ENCODE measurements around the gene MCC.

DNA sequence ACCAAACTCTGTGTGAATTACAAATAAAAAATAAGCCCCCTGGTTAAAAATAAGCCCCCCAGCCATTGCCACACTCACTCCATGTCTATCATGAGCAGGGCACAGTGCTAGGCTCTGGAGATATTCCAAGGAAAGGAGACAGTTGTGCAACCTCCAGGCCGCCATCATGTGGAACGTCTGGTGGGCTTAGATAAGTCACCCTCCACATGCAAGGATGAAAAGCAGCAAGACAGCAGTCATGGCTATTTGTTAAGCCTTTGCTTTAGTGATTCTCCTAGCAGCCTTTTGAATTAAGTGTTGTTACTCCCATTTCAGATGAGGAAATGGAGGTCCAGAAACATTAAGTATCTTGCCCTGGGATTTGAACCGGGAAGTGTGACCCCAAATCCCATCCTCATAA, 416.9 kb downstream of the MCC start:
- TF ChIP-seq GATA3 (IDR thresholded peaks at IDR 0.05; ENCODE audit: low read depth, low read length) (no peak), GATA2 (IDR thresholded peaks at IDR 0.05; ENCODE audit: low read depth, low read length) (no peak)
